ENCODE results near the gene C17orf100. TPM values are rescaled to one million over a fixed set of nuclear protein-coding genes. Genes with fewer than 3 reads are reported as not detected.

The C17orf100 gene
- total and polyA plus RNA-seq, 8 donors, result 1.3 to 7.6 (median 5.6) TPM

DNA sequence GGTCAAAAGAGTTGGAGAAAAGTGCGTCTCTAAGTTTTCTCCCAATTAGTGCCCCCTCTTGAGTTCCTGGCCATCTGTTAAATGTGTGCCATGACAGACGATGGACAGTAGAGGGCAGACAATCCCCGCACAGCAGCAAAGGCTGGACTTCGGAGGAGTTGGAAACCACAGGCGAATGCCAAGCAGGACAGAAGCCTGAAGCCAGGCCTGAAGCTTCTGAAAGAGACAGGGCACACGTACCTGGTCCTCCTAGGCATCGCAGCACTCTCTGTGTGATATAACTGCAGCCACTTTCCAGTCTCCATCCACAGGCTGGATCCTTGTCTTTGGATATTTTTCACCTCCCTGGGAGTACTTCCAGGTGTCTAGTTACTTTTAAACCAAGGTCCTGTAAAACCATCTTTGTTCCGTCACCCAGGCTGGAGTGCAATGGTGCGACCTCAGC, 14.5 kb downstream of the C17orf100 start:
- H3K36me3 ChIP-seq, result no peaks in the 10 kb centered on the region
- TF ChIP-seq, protein P1, sequence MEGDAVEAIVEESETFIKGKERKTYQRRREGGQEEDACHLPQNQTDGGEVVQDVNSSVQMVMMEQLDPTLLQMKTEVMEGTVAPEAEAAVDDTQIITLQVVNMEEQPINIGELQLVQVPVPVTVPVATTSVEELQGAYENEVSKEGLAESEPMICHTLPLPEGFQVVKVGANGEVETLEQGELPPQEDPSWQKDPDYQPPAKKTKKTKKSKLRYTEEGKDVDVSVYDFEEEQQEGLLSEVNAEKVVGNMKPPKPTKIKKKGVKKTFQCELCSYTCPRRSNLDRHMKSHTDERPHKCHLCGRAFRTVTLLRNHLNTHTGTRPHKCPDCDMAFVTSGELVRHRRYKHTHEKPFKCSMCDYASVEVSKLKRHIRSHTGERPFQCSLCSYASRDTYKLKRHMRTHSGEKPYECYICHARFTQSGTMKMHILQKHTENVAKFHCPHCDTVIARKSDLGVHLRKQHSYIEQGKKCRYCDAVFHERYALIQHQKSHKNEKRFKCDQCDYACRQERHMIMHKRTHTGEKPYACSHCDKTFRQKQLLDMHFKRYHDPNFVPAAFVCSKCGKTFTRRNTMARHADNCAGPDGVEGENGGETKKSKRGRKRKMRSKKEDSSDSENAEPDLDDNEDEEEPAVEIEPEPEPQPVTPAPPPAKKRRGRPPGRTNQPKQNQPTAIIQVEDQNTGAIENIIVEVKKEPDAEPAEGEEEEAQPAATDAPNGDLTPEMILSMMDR (IDR thresholded peaks at IDR 0.05), result peak; percentile 79 to 80
- H3K9me3 ChIP-seq, result no peaks in the 10 kb centered on the region
- H3K27me3 ChIP-seq, result peaks cover 0 to 32% of the 10 kb centered on the region in 2 donors
- intact Hi-C loops (cut with DNase I), result no loop called here
- no peak overlapping the region for H3K27ac ChIP-seq
- no peak overlapping the region for H3K4me3 ChIP-seq
- peak; percentile 100 for ATAC-seq
- peak in 3 of 4 donors; percentile 60 to 88 (median 67) for DNase-seq
- H3K4me1 ChIP-seq, result peaks cover 0 to 2% of the 10 kb centered on the region in 2 donors

DNA sequence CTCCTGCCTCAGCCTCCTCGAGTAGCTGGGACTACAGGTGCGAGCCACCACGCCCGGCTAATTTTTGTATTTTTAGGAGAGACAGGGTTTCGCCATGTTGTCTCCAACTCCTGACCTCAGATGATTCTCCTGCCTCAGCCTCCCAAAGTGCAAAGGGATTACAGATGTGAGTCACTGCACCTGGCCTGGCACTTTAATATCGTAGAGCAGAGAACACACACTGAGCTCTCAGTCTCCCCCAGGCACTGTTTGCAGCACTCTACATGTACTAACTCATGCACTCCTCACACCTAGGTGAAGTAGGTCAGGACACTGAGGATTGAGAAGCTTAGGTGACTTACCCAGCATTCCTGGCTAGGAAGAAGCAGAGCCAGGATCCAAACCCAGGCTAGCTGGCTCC, 15.0 kb downstream of the C17orf100 start:
- intact Hi-C loops (cut with DNase I), result no loop called here
- Histone ChIP-seq H3K4me3 (no peak overlapping the region), H3K27me3 (peaks cover 0 to 32% of the 10 kb centered on the region in 2 donors), H3K4me1 (no peaks in the 10 kb centered on the region), H3K9me3 (no peaks in the 10 kb centered on the region), H3K27ac (no peak overlapping the region), H3K36me3 (no peaks in the 10 kb centered on the region)
- TF ChIP-seq, protein P1 (IDR thresholded peaks at IDR 0.05), result no peak
- DNase-seq (no peak), ATAC-seq (no peak)

DNA sequence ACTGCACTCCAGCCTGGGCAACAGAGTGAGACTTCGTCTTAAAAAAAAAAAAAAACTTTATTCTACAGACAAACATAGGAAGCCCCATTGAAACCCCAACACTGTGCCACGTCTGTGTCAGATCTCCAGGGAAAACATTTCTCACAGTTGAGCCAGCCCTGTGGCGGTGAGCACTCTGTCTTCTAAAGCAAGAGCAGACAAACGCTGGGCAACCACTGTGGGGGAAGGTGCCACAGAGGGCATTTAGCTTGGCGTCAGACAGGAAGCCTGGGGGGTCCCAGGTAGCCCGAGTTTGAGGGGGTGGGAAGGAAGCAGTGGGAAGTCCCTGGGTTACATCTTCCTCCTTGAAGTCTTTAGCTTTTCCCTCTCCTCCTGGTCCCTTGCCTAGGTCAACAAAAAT, 16.0 kb downstream of the C17orf100 start:
- no peaks in the 10 kb centered on the region for H3K36me3 ChIP-seq
- intact Hi-C loops (cut with DNase I), result no loop called here
- H3K9me3 ChIP-seq, result no peaks in the 10 kb centered on the region
- DNase-seq (no peak), ATAC-seq (no peak)
- no peaks in the 10 kb centered on the region for H3K4me1 ChIP-seq
- no peak overlapping the region for H3K4me3 ChIP-seq
- TF ChIP-seq, protein P1 (IDR thresholded peaks at IDR 0.05), result no peak
- H3K27me3 ChIP-seq, result peaks cover 0 to 29% of the 10 kb centered on the region in 2 donors
- H3K27ac ChIP-seq, result no peak overlapping the region

DNA sequence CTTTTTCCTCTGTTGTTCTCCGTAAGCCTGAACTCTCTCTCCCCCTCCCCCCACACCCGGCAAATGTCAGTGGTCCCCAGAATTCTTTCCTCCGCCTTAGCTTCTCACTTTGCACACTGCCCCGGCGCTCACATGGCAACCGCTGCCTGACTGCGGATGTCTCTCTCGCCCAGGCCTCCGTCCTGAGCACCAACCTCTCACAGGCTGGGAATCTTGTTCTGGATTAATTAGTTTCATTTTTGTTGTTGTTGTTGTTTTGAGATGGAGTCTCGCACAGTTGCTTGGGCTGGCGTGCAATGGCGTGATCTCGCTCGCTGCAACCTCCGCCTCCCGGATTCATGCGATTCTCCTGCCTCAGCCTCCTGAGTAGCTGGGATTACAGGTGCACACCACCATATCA, 16.7 kb downstream of the C17orf100 start:
- Histone ChIP-seq H3K4me1 (no peaks in the 10 kb centered on the region), H3K4me3 (no peak overlapping the region), H3K36me3 (no peaks in the 10 kb centered on the region), H3K27ac (no peak overlapping the region), H3K9me3 (no peaks in the 10 kb centered on the region), H3K27me3 (peaks cover 0 to 22% of the 10 kb centered on the region in 2 donors)
- intact Hi-C loops (cut with DNase I), result no loop called here
- ATAC-seq (no peak), DNase-seq (no peak)
- TF ChIP-seq, protein P1 (IDR thresholded peaks at IDR 0.05), result no peak

DNA sequence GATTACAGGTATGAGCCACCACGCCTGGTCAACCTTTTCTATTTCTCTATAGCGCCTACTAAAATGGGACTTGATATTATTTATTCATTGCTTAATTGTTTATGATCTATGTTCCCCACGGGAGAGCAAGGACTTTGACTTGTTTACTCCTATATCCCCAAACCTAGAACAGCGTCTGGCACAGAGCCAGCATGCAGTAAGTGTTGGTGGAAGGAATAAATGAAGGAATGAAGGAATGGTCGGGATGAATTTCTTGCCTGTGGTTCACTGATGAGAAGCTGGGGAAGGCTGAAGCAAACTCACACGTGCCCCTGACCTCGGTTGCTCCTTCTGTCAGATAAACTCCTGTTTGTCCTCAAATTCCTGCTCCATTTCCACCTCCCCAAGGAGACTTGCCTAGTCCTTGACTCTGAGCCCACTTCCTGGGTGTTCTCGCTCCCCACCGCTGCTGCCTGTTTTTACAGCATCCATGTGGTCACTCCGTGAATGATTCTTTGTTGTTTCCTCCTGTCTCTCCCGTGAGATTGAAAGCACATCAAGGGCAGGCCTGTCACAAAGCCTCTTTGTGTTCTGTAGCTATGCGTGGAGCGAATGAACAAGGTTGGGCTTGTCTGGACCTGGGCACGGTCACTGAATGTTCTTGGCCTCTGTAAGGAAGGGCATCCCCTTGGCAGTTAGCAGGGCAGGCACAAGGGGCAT, 17.3 kb downstream of the C17orf100 start:
- TF ChIP-seq, protein P1 (IDR thresholded peaks at IDR 0.05), result no peak
- no peak overlapping the region for H3K4me3 ChIP-seq
- H3K27ac ChIP-seq, result no peak overlapping the region
- ATAC-seq, result no peak
- no peaks in the 10 kb centered on the region for H3K4me1 ChIP-seq
- H3K36me3 ChIP-seq, result no peaks in the 10 kb centered on the region
- no peak for DNase-seq
- intact Hi-C loops (cut with DNase I), result no loop called here
- H3K27me3 ChIP-seq, result peaks cover 0 to 22% of the 10 kb centered on the region in 2 donors
- H3K9me3 ChIP-seq, result no peaks in the 10 kb centered on the region
